Tibial artery (tissue), 4 donors: ENCODE measurements around the gene ARFGEF2.

ENCODE experiments used
- DNase-seq, 2 donors: peaks; one replicate each; pipeline ENCODE4 v3.0.0-alpha.2; 2019
- H3K27ac ChIP-seq, 2 donors: fragments of 200-600 bp; sonication (generic) in 1 of 2; 1 replicate in 1 of 2; 2 replicates in 1 of 2; pipeline ENCODE4 v1.5.1; 2018 to 2019; ENCODE audit warnings: mild to moderate bottlenecking in 1 of 2
- H3K27me3 ChIP-seq, 2 donors: fragments of 200-600 bp; sonication (generic) in 1 of 2; one replicate each; pipeline versions ENCODE4 v1.5.1 to v1.6.0; 2016 to 2019
- H3K36me3 ChIP-seq, 3 donors: fragments of 200-600 bp; sonication (generic) in 2 of 3; one replicate each; pipeline ENCODE4 v1.5.1; 2016 to 2019; ENCODE audit warnings: mild to moderate bottlenecking in 2 of 3
- H3K4me1 ChIP-seq, 4 donors: fragments of 200-600 bp; sonication (generic) in 2 of 4; 1 replicate in 3 of 4; 2 replicates in 1 of 4; pipeline ENCODE4 v1.5.1; 2016 to 2019
- H3K4me3 ChIP-seq, 2 donors: fragments of 200-600 bp; sonication (generic) in 1 of 2; 1 replicate in 1 of 2; 2 replicates in 1 of 2; pipeline ENCODE4 v1.5.1; 2018 to 2019; ENCODE audit warnings: mild to moderate bottlenecking in 2 of 2
- H3K9me3 ChIP-seq, 3 donors: fragments of 200-600 bp; sonication (generic) in 1 of 3; one replicate each; pipeline ENCODE4 v1.5.1; 2016 to 2019
- intact Hi-C: fragments of 100-400 bp; cut with DNase I; formaldehyde crosslinking; loops from one replicate; pipeline ENCODE4 v1.15.0; 2023; ENCODE audit warnings: low total_unique reads
- TF ChIP-seq, protein P1 (sequence below), 2 experiments: fragments of 200-600 bp in 1 of 2; fragments of 450-650 bp in 1 of 2; IDR thresholded peaks; one replicate each; pipeline ENCODE4 v1.5.1; 2017 to 2019; ENCODE audit warnings: antibody characterized with exemption in 2 of 2, mild to moderate bottlenecking in 1 of 2, moderate library complexity in 1 of 2

Gene ARFGEF2

DNA sequence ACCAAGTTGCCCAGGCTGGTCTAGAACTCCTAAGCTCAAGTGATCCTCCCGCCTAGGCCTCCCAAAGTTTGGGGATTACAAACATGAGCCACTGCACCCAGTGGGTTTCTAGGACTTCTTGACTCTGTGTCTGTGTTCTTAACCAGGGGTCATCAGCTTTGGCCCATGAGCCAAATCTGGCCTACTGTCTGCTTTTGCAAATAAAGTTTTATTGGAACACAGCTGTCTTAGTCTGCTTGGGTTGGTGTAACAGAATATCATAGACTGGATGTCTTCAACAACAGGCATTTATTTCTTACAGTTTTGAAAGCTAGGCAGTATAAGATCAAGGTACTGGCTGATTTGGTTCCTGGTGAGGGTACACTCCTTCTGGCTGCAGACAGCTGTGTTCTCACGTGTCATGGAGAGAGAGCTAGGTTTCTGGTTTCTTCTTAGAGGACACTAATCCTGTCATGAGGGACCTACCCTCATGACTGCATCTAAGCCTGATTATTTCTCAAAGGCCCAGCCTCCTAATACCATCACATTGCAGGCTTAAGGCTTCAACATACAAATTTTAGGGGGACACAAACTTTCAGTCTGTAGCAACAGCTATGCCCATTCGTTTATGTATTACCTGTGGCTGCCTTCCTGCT, 23.3 kb downstream of the ARFGEF2 start:
- H3K27me3 ChIP-seq, result no peaks in the 10 kb centered on the region
- no peak overlapping the region for H3K27ac ChIP-seq
- DNase-seq, result no peak
- no peak overlapping the region for H3K4me3 ChIP-seq
- TF ChIP-seq, protein P1, sequence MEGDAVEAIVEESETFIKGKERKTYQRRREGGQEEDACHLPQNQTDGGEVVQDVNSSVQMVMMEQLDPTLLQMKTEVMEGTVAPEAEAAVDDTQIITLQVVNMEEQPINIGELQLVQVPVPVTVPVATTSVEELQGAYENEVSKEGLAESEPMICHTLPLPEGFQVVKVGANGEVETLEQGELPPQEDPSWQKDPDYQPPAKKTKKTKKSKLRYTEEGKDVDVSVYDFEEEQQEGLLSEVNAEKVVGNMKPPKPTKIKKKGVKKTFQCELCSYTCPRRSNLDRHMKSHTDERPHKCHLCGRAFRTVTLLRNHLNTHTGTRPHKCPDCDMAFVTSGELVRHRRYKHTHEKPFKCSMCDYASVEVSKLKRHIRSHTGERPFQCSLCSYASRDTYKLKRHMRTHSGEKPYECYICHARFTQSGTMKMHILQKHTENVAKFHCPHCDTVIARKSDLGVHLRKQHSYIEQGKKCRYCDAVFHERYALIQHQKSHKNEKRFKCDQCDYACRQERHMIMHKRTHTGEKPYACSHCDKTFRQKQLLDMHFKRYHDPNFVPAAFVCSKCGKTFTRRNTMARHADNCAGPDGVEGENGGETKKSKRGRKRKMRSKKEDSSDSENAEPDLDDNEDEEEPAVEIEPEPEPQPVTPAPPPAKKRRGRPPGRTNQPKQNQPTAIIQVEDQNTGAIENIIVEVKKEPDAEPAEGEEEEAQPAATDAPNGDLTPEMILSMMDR (IDR thresholded peaks at IDR 0.05), result no peak
- peaks cover 44 to 77% (median 56%) of the 10 kb centered on the region in 3 donors for H3K36me3 ChIP-seq
- no peaks in the 10 kb centered on the region for H3K9me3 ChIP-seq
- H3K4me1 ChIP-seq, result no peaks in the 10 kb centered on the region
- intact Hi-C loops, result no loop called here

DNA sequence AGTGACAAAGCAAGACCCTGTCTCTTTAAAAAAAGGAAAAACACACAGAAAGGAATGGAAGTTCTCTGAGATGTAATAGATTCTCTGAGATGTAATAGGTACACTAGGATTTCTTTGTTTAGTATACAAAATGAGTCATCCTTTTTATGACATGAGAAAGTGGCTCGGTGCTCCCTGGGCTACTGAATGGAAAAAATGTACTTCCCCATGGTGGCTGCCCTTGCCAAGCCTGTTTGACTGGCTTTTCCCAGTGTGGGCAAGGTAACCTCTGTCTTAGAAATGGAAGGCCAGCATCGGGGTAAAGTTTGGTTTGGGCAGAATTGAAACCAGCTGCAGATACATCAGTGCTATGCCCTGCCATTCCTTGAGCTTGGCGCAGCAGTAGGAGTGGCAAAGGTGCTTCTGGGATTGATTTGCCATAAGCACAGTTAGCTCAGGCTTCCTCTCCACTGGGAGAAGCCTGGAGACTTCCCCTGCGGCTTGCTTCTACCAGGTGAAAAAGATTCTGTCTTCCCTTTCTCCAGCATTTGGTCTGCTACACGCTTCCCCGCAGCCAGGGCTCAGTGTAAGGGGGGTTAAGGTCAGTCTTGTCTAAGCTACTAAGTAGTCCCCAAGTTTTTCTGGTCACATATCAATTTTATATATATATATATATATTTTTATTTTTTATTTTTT, 24.5 kb downstream of the ARFGEF2 start:
- Histone ChIP-seq H3K27ac (no peak overlapping the region), H3K4me1 (no peaks in the 10 kb centered on the region), H3K36me3 (peaks cover 46 to 80% (median 62%) of the 10 kb centered on the region in 3 donors), H3K4me3 (no peak overlapping the region), H3K27me3 (no peaks in the 10 kb centered on the region), H3K9me3 (no peaks in the 10 kb centered on the region)
- TF ChIP-seq, protein P1 (IDR thresholded peaks at IDR 0.05), result no peak
- DNase-seq, result no peak
- intact Hi-C loops, result no loop called here

DNA sequence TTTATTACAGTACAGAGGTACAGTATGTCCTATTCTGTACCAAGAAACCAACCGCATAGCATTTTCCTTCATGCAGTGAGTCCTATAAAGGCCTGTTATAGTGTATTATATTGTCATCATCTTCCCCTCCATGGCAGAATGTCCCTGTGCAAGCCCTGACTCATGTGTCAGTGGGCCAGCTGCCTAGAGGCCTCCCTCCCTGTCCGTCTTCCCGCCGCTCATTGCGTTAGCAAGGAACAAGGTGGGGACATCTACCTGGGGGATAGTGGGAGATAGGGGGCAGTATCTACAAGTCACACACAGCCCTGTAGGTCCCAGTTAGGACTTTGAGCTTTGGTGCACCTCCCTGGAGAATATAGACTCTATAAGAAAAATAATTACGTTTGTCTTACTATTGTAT, 27.1 kb downstream of the ARFGEF2 start:
- TF ChIP-seq, protein P1 (IDR thresholded peaks at IDR 0.05), result no peak
- intact Hi-C loops, result no loop called here
- Histone ChIP-seq H3K4me1 (no peaks in the 10 kb centered on the region), H3K36me3 (peaks cover 60 to 80% (median 66%) of the 10 kb centered on the region in 3 donors), H3K4me3 (no peak overlapping the region), H3K27me3 (no peaks in the 10 kb centered on the region), H3K27ac (no peak overlapping the region), H3K9me3 (no peaks in the 10 kb centered on the region)
- no peak for DNase-seq

DNA sequence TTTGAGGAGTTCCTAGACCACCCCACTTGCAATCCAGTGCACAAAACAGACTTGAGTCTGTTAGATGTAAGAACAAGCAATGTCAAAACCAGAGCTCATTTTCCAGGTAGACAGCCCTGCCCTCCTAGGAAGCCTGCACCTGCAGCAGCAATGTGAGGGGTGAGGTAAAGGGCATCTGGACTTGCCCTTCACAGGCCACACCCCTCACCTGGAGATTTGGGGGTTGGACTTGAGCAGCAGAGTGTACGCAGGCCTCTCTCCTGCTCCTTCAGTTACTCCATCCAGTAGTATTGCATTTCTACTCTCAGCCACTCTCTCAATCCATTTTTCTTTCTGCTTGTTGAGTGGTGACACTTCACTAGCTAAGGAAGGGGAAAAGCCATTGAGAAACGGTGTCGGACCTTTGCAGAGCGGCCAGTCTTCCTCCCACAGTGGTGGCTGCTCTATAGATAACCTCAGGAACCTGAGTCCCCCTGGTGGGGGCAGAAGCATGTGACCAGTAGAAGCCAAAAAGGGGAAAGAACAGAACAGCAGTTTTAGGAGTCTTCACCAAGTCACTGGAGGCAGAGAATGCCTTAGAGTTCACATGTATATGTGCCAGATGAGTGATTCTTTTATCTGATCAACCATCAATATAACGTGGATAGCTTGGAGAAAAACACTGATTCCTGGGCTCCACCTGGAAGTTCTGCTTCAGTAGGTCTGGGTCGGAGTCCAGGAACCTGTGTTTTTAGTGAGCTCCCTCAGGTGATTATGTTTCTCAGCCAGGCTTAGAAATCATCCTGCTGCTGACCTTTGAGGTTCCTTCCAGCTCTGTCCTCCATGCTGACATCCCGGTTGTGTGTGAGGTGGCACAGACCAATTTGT, 28.0 kb downstream of the ARFGEF2 start:
- H3K36me3 ChIP-seq, result peaks cover 58 to 81% (median 64%) of the 10 kb centered on the region in 3 donors
- TF ChIP-seq, protein P1 (IDR thresholded peaks at IDR 0.05), result no peak
- intact Hi-C loops, result loop anchor here (2.0 kb wide), 1 partner anchor 65 kb away; no protein-coding TSS in a partner anchor
- no peak overlapping the region for H3K27ac ChIP-seq
- H3K4me3 ChIP-seq, result no peak overlapping the region
- H3K9me3 ChIP-seq, result no peaks in the 10 kb centered on the region
- H3K4me1 ChIP-seq, result no peaks in the 10 kb centered on the region
- no peaks in the 10 kb centered on the region for H3K27me3 ChIP-seq
- DNase-seq, result no peak

DNA sequence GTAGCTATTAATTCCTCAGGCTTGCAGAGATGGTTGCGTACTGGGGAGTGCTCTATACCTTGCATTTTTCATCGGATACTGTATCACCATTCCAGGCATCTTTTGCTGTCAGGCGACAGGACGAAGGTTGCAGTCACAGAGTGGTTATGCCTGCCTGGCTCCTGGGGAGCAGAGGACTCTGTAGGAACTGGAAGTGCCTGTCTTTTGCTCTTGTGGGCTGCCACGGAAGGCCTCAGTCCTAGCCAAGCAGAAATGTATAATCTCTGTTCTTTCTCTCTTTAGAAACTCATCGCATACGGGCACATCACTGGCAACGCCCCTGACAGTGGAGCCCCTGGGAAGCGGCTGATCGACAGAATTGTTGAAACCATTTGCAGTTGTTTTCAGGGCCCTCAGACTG, 29.5 kb downstream of the ARFGEF2 start:
- H3K4me3 ChIP-seq, result no peak overlapping the region
- intact Hi-C loops, result loop anchor here (2.0 kb wide), 1 partner anchor 66 kb away; no protein-coding TSS in a partner anchor
- peaks cover 57 to 81% (median 59%) of the 10 kb centered on the region in 3 donors for H3K36me3 ChIP-seq
- TF ChIP-seq, protein P1 (IDR thresholded peaks at IDR 0.05), result no peak
- no peaks in the 10 kb centered on the region for H3K9me3 ChIP-seq
- H3K27ac ChIP-seq, result no peak overlapping the region
- H3K27me3 ChIP-seq, result no peaks in the 10 kb centered on the region
- H3K4me1 ChIP-seq, result no peaks in the 10 kb centered on the region
- no peak for DNase-seq
